Fibroblast of upper back skin (primary cell): Measurements from ENCODE around the gene KIF26B.

ENCODE experiments used
- DNase-seq: peaks from one replicate; pipeline ENCODE4 v3.0.0-alpha.2; 2013

KIF26B gene

DNA sequence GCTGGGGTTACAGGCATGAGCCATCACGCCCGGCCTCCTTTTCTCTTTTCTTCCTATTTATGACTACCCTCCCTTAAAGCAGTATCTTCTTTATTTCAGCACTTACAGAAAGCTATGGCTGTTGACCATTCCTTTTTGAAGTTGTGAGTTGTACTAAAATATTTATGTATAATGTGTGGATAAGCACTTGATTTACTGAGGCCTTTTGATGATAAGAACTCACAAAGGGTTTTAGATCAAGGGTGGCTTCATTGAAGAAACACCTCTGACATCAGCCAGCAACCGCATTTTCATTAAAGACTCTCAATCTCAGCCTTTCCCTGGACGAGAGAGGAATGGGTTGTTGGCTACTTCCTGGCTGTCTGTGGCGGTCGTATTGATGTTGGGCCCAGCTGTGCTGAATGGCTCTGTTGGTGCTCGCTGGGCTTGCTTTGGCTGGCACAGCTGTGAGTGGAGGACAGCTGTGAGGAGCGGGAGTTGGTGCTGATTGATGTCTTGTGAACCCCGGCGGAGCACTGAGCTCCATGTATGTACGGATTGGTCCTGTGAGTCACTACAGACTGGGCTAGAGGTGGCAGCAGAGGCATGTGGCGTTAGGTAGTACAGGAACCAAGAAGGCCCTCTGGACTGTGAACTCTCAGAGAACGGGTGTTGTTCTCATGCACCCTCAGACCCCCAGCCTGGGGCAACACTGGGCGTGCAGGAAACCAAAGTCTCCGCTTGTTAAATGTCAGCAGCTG lies 208.8 kb downstream of the KIF26B start:
- DNase-seq, result peak; percentile 44

DNA sequence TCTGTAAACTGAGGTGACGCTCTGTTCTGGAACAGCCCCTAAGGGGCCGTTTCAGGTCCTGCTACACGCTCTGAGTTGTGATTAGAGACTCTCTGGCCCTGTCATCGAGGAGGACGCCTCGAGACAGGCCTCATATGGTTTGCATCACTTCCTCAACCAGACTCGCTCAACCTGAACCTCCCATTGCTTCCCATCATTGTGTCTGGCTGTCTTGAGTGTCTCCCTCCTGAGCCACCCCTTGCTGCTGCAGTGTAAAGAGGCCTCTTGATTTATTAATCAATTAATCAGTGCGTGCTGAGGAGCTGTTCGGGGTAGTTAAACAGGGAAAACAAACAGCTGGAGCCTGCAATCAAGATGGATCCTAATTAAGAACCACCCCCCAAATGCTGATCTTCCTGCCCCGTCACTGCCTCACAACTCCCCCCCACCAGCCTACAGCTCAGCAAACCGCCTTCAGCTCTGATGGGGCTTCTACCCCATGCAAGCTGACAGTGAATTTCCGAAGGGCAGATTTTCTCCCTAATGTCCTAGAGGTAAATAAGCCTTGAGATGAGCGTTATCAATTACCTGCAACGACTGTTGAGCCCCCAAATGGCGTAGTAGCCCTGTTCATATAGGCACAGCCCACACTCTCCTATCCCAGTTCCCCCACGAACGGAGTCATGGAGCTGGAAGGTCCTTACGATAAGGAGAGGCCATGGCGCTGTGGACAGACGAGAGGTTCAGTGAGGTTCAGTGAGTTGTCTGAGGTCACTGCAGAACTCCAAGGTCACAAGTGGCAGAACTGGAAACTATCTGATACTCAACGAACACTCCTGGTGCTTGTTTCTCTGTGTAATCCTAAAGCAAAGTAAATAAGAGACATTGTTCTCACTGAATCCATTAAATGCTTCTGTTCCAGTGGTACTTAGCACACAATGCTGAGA lies 210.6 kb downstream of the KIF26B start:
- peak; percentile 19 for DNase-seq

GRCh38 chr1:245366886-245367285 lies 212.1 kb downstream of the KIF26B start:
- no peak for DNase-seq

DNA sequence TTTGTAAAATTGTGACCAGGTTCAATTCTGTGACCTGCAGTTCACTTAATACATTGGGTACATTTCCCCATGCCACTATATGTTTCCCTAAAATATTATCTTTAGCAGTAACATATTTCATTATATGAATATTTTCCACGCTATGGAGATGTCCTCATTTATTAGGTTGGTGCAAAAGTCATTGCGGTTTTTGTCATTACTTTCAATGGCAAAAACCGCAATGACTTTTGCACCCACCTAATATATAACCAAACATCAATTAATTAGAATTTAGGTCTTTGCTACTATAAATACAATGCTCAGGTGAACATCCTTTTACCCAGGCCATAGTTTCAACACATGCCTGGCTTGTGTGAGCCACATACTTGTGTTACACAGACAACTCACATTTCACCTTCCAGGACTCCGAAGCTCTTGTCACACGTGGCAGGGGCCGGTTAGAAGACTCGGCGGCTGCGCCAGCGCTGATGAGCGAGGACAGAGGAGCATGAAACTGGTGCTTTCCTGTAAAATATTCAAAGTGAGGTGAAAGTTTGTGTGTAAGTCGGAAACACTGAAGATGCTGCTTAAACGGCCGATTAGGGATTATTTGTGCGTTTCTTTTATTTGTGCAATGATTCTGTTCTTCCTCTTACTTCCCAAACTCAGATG lies 215.5 kb downstream of the KIF26B start:
- no peak for DNase-seq

DNA sequence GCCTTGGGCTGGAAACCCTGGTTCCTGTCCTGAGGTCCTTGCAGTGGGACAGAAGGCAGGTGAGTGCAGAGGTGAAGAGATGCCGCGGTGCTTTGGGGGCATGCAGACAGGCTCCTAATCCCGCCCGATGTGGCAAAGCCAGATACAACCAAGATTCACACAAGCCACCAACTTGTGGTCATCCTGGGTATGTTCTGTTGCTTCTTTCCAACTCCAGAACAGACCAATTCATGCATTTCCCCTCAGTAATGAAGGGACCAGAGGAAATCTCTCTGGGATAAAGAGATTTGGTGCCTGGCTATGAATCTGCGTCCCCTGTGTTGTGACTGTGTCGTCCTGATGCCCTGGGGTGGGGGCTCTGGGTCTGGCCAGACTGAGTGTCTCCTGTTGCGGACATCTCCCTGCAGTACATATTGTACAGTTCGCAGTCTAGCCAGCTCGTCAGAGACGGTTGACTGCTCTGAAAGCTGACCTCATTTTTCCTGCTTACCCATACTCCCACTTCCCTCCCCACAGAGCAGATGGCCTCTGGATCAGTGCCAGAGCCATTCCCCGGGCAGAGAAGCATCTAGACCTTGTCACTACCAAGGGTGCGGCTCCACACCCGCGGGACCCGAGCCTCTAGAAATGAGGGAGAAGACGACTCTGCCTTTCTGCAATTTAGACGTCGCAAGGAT lies 216.3 kb downstream of the KIF26B start:
- DNase-seq, result no peak

DNA sequence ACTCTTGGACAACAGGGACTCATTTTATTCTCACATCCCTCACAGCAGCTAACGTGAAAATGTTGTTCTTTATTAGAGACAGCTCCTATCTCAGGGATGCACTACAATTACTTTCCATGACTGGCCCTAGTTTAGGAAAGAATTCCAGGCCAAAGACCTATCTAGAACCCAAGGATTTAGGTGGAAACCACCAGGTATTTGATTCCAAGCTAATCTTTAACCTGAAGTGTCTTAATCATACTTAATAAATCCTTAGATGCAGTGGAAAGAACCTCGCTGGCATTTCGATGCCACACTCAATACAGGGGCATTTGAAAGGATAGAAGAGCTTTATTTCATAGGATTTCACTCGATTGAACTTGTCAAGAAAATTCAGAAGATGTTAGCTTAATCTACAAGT lies 218.3 kb downstream of the KIF26B start:
- DNase-seq, result no peak

GRCh38 chr1:245375789-245376460 lies 221.1 kb downstream of the KIF26B start:
- peak; percentile 50 for DNase-seq

DNA sequence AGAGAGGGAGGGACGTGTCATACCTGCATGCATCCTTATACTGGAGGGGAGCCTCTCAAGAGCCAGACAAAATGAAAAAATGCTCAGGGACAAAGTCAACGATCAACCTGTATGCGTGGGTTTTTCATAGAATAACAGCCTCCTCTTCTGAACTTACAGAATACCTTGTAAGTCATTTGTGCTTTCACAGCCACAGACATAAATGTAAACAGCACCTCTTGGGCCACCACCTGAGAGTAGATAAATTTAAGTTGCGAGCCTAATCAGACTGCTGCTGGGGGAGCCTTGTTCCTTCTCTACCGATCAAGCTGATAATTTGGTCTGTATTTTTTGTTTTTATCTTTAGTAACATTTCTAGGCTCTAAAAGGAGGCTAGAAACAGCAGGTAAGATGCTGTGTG lies 223.1 kb downstream of the KIF26B start:
- no peak for DNase-seq

- no peak for DNase-seq
Measured at GRCh38 chr1:245378311-245378722, 223.5 kb downstream of the KIF26B start.

DNA sequence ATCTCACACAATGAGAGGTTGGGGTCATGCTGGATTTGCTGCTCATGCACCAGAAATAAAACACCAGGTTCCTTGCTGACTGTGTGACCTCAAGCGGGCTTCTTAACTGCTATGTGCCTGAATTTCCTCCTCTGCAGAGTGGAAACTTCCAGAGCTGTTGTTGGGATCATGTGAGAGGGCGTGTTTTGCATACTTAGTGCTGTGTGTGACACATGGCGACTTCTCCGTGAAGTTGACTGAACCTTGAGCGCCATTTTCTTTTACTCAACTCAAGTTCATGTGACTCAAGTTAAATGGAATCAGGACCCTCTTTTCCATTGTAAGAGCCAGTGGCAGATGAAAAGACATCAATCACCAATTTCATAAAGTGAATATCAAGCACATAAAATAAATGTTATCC lies 224.0 kb downstream of the KIF26B start:
- DNase-seq, result no peak

GRCh38 chr1:245380790-245381535 lies 226.2 kb downstream of the KIF26B start:
- no peak for DNase-seq

- DNase-seq, result no peak
Measured at GRCh38 chr1:245382981-245383380, 228.2 kb downstream of the KIF26B start.

GRCh38 chr1:245383396-245384330 lies 228.9 kb downstream of the KIF26B start:
- no peak for DNase-seq

- no peak for DNase-seq
Measured at GRCh38 chr1:245386297-245386971, 231.6 kb downstream of the KIF26B start.

- no peak for DNase-seq
Measured at GRCh38 chr1:245388687-245389086, 233.9 kb downstream of the KIF26B start.

- DNase-seq, result peak; percentile 16
Measured at GRCh38 chr1:245389873-245390272, 235.1 kb downstream of the KIF26B start.

GRCh38 chr1:245390975-245391374 lies 236.2 kb downstream of the KIF26B start:
- no peak for DNase-seq

- no peak for DNase-seq
Measured at GRCh38 chr1:245393694-245394093, 238.9 kb downstream of the KIF26B start.

- peak; percentile 7 for DNase-seq
Measured at GRCh38 chr1:245395680-245396079, 240.9 kb downstream of the KIF26B start.

- peak; percentile 34 for DNase-seq
Measured at GRCh38 chr1:245396615-245397014, 241.8 kb downstream of the KIF26B start.
